Measurements from ENCODE around the gene SKIC8. TPM values are rescaled to one million over a fixed set of nuclear protein-coding genes. Genes with fewer than 3 reads are reported as not detected.

SKIC8 gene
- total and polyA plus RNA-seq, 2 donors from 2014 or later = 48.5 to 87.4 TPM

DNA sequence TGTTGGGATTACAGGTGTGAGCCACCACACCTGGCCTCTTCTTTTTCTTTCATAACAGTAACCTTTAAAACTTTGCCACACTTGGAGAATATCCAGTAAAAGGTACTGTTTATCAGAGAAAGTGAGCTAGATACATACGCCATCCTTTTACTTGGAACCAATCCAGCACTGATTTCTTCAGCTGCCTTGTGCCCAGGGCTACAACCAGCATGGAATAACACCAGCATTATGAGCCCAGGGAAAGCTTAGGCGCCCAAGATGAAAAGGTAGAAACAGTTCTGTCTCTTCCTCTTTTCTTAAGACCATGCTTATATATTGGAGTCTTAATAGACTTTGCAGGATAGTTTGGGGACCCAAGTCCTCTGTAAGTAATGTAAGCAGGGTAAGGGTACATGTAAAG is 8.4 kb downstream of the SKIC8 start:
- Histone ChIP-seq H3K9ac (ENCODE audit: low read length in 3 of 3) (no peak overlapping the region), H3K4me1 (ENCODE audit: control insufficient read depth in 2 of 3, insufficient read depth in 2 of 3, low read depth in 1 of 3, low read length in 3 of 3) (no peaks in the 10 kb centered on the region), H3K4me3 (ENCODE audit: low read length in 3 of 3) (no peak overlapping the region), H3K27me3 (ENCODE audit: control insufficient read depth, insufficient read depth, low read length) (no peaks in the 10 kb centered on the region), H3K27ac (ENCODE audit: low read depth in 2 of 2, low read length in 2 of 2) (no peak overlapping the region), H3K9me3 (ENCODE audit: control insufficient read depth in 2 of 3, insufficient read depth in 1 of 3, low read length in 3 of 3) (no peaks in the 10 kb centered on the region), H3K36me3 (ENCODE audit: control insufficient read depth in 2 of 3, insufficient read depth in 3 of 3, low read length in 3 of 3) (peaks cover 3 to 28% (median 20%) of the 10 kb centered on the region in 3 donors)
- intact Hi-C loops (cut with DNase I) = no loop called here
- TF ChIP-seq, protein P1, sequence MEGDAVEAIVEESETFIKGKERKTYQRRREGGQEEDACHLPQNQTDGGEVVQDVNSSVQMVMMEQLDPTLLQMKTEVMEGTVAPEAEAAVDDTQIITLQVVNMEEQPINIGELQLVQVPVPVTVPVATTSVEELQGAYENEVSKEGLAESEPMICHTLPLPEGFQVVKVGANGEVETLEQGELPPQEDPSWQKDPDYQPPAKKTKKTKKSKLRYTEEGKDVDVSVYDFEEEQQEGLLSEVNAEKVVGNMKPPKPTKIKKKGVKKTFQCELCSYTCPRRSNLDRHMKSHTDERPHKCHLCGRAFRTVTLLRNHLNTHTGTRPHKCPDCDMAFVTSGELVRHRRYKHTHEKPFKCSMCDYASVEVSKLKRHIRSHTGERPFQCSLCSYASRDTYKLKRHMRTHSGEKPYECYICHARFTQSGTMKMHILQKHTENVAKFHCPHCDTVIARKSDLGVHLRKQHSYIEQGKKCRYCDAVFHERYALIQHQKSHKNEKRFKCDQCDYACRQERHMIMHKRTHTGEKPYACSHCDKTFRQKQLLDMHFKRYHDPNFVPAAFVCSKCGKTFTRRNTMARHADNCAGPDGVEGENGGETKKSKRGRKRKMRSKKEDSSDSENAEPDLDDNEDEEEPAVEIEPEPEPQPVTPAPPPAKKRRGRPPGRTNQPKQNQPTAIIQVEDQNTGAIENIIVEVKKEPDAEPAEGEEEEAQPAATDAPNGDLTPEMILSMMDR (IDR thresholded peaks at IDR 0.05; ENCODE audit: borderline replicate concordance, extremely low read depth, insufficient read depth) = no peak
- DNase-seq (no peak), FAIRE-seq (no peak)

DNA sequence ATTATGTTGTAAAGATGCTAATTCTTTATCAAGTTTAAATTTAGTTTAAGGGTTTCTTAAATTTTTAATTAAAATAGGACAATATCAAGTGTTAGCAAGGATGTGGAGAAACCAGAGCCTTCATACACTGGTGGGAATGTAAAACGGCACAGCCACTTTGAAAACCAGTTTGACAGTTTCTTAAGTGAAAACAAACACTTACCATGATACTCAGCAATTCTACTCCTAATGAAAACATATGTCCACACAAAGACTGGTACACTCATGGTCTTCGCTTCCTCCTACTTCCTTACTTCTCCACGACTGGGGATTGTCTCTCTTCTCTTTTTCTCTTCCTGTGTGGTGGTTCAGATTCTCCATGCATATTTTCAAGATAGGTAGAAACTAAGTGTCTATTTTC is 9.2 kb downstream of the SKIC8 start:
- no peaks in the 10 kb centered on the region for H3K27me3 ChIP-seq (ENCODE audit: control insufficient read depth, insufficient read depth, low read length)
- intact Hi-C loops (cut with DNase I) = no loop called here
- TF ChIP-seq, protein P1 (IDR thresholded peaks at IDR 0.05; ENCODE audit: borderline replicate concordance, extremely low read depth, insufficient read depth) = no peak
- DNase-seq = no peak
- H3K36me3 ChIP-seq (ENCODE audit: control insufficient read depth in 2 of 3, insufficient read depth in 3 of 3, low read length in 3 of 3) = peaks cover 3 to 34% (median 27%) of the 10 kb centered on the region in 3 donors
- FAIRE-seq = no peak
- H3K4me1 ChIP-seq (ENCODE audit: control insufficient read depth in 2 of 3, insufficient read depth in 2 of 3, low read depth in 1 of 3, low read length in 3 of 3) = no peaks in the 10 kb centered on the region
- no peaks in the 10 kb centered on the region for H3K9me3 ChIP-seq (ENCODE audit: control insufficient read depth in 2 of 3, insufficient read depth in 1 of 3, low read length in 3 of 3)
- no peak overlapping the region for H3K4me3 ChIP-seq (ENCODE audit: low read length in 3 of 3)
- no peak overlapping the region for H3K9ac ChIP-seq (ENCODE audit: low read length in 3 of 3)
- H3K27ac ChIP-seq (ENCODE audit: low read depth in 2 of 2, low read length in 2 of 2) = no peak overlapping the region

DNA sequence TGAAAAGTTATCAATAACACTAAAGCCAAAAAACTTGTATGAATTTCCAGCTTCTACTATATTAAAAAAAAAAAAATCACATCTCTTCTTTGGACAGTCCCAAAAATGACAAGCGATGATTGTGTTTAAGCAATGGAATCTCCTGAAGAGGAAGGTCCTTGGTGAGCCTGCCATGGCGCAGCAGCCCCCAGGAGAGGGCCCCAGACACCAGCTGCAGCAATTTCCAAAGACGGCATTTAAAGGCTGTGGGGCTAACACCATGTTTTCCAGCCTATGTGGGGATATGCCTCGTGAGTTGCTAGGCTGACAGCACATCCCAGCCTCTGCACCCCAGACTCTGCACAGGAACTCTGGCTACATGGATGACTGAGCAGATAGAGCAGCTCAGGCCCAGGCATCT is 14.7 kb downstream of the SKIC8 start:
- intact Hi-C loops (cut with DNase I) = no loop called here

More for the DNA sequence above, 14.7 kb downstream of the SKIC8 start:
- DNase-seq = no peak
- Histone ChIP-seq H3K27me3 (ENCODE audit: control insufficient read depth, insufficient read depth, low read length) (no peaks in the 10 kb centered on the region), H3K36me3 (ENCODE audit: control insufficient read depth in 2 of 3, insufficient read depth in 3 of 3, low read length in 3 of 3) (peaks cover 3 to 50% (median 50%) of the 10 kb centered on the region in 3 donors), H3K9me3 (ENCODE audit: control insufficient read depth in 2 of 3, insufficient read depth in 1 of 3, low read length in 3 of 3) (no peaks in the 10 kb centered on the region), H3K4me3 (ENCODE audit: low read length in 3 of 3) (no peak overlapping the region), H3K27ac (ENCODE audit: low read depth in 2 of 2, low read length in 2 of 2) (no peak overlapping the region), H3K4me1 (ENCODE audit: control insufficient read depth in 2 of 3, insufficient read depth in 2 of 3, low read depth in 1 of 3, low read length in 3 of 3) (no peaks in the 10 kb centered on the region), H3K9ac (ENCODE audit: low read length in 3 of 3) (no peak overlapping the region)
- FAIRE-seq = no peak
- TF ChIP-seq, protein P1 (IDR thresholded peaks at IDR 0.05; ENCODE audit: borderline replicate concordance, extremely low read depth, insufficient read depth) = no peak
